Lower leg skin (tissue), 3 donors: ENCODE data around the gene SMAD5.

Source experiments
- POLR2A ChIP-seq, 2 donors: fragments of 450-650 bp; IDR thresholded peaks; one replicate each; pipeline ENCODE4 v1.6.1; 2016 to 2017; ENCODE audit warnings: antibody characterized with exemption in 2 of 2, mild to moderate bottlenecking in 1 of 2, moderate library complexity in 1 of 2
- TF ChIP-seq, protein P1 (sequence below), 3 donors: fragments of 450-650 bp; IDR thresholded peaks; one replicate each; pipeline ENCODE4 v1.5.1; 2016; ENCODE audit warnings: antibody characterized with exemption in 3 of 3, mild to moderate bottlenecking in 3 of 3, moderate library complexity in 2 of 3

DNA sequence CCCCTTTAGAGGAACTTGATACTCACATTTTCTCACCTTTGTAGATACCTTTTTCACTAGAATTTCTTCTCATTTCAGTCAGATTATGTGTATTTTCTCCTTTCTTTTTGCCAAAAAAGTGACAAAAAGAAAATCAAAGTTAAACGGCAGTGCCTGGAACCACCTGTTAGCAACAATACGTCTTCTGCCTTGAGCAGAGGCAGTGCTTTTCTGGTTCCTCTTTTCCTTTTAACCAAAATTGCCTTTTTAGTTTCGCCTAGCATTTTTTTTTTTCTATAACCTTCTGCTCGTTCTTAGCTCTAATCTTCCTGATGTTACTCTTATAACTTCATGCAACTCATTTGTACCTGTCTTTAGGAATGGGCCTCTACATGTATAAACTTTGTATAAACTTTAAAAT is 34.3 kb downstream of the SMAD5 start:
- TF ChIP-seq, protein P1, sequence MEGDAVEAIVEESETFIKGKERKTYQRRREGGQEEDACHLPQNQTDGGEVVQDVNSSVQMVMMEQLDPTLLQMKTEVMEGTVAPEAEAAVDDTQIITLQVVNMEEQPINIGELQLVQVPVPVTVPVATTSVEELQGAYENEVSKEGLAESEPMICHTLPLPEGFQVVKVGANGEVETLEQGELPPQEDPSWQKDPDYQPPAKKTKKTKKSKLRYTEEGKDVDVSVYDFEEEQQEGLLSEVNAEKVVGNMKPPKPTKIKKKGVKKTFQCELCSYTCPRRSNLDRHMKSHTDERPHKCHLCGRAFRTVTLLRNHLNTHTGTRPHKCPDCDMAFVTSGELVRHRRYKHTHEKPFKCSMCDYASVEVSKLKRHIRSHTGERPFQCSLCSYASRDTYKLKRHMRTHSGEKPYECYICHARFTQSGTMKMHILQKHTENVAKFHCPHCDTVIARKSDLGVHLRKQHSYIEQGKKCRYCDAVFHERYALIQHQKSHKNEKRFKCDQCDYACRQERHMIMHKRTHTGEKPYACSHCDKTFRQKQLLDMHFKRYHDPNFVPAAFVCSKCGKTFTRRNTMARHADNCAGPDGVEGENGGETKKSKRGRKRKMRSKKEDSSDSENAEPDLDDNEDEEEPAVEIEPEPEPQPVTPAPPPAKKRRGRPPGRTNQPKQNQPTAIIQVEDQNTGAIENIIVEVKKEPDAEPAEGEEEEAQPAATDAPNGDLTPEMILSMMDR (IDR thresholded peaks at IDR 0.05) = no peak
- no peak for TF ChIP-seq POLR2A (IDR thresholded peaks at IDR 0.05)
